Esophagus squamous epithelium (tissue), 5 donors: ENCODE results near the gene VAX1. TPM values are rescaled to one million over a fixed set of nuclear protein-coding genes. Genes with fewer than 3 reads are reported as not detected.

Source experiments
- DNase-seq: peaks from one replicate; lab custom pipeline; 2025; lab: John Stamatoyannopoulos, UW
- H3K27ac ChIP-seq, 4 donors: fragments of 200-600 bp; sonication (generic); one replicate each; pipeline ENCODE4 v1.5.1; 2016 to 2019; ENCODE audit warnings: mild to moderate bottlenecking in 1 of 4
- H3K27me3 ChIP-seq, 4 donors: fragments of 200-600 bp; sonication (generic); 1 replicate in 3 of 4; 2 replicates in 1 of 4; pipeline versions ENCODE4 v1.5.1 to v1.6.0; 2017 to 2021; ENCODE audit warnings: antibody characterized with exemption in 1 of 4
- H3K36me3 ChIP-seq, 3 donors: fragments of 200-600 bp; sonication (generic); one replicate each; pipeline ENCODE4 v1.5.1; 2016 to 2019
- H3K4me1 ChIP-seq, 3 donors: fragments of 200-600 bp; sonication (generic); one replicate each; pipeline ENCODE4 v1.5.1; 2017 to 2019
- H3K4me3 ChIP-seq, 4 donors: fragments of 200-600 bp; sonication (generic); 1 replicate in 3 of 4; 2 replicates in 1 of 4; pipeline ENCODE4 v1.5.1; 2016 to 2019; ENCODE audit warnings: mild to moderate bottlenecking in 2 of 4, moderate library complexity in 1 of 4
- H3K9me3 ChIP-seq, 3 donors: fragments of 200-600 bp; sonication (generic); one replicate each; pipeline ENCODE4 v1.5.1; 2016 to 2019
- POLR2A ChIP-seq, 4 donors: fragments of 450-650 bp; IDR thresholded peaks; one replicate each; pipeline ENCODE4 v1.6.1; 2017; ENCODE audit warnings: antibody characterized with exemption in 4 of 4, mild to moderate bottlenecking in 4 of 4, moderate library complexity in 3 of 4
- WGBS, 2 donors: methylation state at CpG; one replicate each; pipeline ENCODE4 v1.1.5; 2018; 5-methylcytosine and 5-hydroxymethylcytosine counted together
- intact Hi-C: fragments of 100-400 bp; cut with DNase I; formaldehyde crosslinking; loops from one replicate; pipeline ENCODE4 v1.15.0; 2022
- total RNA-seq, 4 donors: library from RNA; depleted of rRNA; stranded (reverse); fragments of >200 nt; gene quantifications; one replicate each; pipeline ENCODE4 v1.1.0, GENCODE V29; 2016
- TF ChIP-seq, protein P1 (sequence below), 6 experiments: fragments of 450-650 bp in 4 of 6; fragments of 200-600 bp in 2 of 6; sonication (generic) in 2 of 6; IDR thresholded peaks; one replicate each; pipeline ENCODE4 v1.5.1; 2016 to 2019; ENCODE audit warnings: antibody characterized with exemption in 6 of 6, mild to moderate bottlenecking in 4 of 6, moderate library complexity in 4 of 6
- donor health status: DM: yes; HTN: yes; CAD: no.

VAX1 gene
- total RNA-seq, 4 donors from 2014 or later, result 0.13 TPM; not detected in 3

DNA sequence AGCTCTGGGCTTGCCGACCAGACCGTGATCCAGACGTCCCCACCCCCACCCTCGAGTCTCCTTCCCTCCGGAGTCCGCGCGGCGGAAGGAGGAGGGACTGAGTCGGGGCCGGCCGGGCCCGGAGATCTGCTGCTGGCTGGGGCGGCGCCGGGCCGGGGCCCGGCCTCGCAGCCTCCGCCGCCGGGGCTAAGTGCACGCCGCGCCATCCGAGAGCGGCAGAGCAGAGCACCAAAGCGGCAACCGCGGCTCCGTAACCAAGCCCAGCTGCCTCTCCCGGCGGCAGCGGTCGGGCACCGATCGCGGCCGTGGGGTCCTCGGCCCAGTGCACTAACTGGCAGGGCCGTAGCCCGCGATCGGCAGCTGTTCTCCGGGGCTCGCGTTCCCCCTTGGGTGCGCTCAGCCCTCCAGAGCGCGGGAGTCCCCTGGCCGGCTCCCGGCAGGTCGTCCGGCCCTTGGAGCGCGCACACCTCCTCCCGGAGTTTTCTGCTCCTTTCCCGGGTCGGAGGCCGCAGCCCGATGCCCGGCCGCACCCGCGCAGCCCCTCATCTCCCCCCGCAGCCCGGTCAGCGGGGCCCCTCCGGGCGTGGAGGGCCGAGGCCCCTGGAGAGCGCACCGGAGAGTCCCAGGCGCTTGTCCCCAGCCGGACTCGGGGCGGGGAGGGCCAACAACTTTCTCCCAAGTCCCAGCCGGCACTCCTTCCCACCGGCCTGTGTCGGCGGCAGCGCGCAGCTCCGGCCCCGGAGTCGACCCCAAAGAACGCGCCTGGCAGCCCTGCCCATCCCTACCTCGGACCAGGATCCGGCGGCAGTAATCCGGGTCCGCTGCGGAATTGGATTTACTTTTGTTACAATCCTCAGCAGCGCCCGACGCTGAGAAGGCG, 799 bp downstream of the VAX1 start:
- peaks cover 31 to 100% (median 53%) of the 10 kb centered on the region in 4 donors for H3K27me3 ChIP-seq
- H3K4me3 ChIP-seq, result peak overlapping the region; percentile 14 to 62 (median 30)
- intact Hi-C loops, result no loop called here
- peaks cover 17 to 70% (median 24%) of the 10 kb centered on the region in 3 donors for H3K4me1 ChIP-seq
- no peaks in the 10 kb centered on the region for H3K9me3 ChIP-seq
- no peak for DNase-seq
- TF ChIP-seq, protein P1, sequence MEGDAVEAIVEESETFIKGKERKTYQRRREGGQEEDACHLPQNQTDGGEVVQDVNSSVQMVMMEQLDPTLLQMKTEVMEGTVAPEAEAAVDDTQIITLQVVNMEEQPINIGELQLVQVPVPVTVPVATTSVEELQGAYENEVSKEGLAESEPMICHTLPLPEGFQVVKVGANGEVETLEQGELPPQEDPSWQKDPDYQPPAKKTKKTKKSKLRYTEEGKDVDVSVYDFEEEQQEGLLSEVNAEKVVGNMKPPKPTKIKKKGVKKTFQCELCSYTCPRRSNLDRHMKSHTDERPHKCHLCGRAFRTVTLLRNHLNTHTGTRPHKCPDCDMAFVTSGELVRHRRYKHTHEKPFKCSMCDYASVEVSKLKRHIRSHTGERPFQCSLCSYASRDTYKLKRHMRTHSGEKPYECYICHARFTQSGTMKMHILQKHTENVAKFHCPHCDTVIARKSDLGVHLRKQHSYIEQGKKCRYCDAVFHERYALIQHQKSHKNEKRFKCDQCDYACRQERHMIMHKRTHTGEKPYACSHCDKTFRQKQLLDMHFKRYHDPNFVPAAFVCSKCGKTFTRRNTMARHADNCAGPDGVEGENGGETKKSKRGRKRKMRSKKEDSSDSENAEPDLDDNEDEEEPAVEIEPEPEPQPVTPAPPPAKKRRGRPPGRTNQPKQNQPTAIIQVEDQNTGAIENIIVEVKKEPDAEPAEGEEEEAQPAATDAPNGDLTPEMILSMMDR (IDR thresholded peaks at IDR 0.05), result no peak
- no peak for TF ChIP-seq POLR2A (IDR thresholded peaks at IDR 0.05)
- H3K27ac ChIP-seq, result no peak overlapping the region
- H3K36me3 ChIP-seq, result no peaks in the 10 kb centered on the region
- WGBS, 2 donors, result 1 to 13% methylated on average over 3 to 14 of the region's 98 CpGs

DNA sequence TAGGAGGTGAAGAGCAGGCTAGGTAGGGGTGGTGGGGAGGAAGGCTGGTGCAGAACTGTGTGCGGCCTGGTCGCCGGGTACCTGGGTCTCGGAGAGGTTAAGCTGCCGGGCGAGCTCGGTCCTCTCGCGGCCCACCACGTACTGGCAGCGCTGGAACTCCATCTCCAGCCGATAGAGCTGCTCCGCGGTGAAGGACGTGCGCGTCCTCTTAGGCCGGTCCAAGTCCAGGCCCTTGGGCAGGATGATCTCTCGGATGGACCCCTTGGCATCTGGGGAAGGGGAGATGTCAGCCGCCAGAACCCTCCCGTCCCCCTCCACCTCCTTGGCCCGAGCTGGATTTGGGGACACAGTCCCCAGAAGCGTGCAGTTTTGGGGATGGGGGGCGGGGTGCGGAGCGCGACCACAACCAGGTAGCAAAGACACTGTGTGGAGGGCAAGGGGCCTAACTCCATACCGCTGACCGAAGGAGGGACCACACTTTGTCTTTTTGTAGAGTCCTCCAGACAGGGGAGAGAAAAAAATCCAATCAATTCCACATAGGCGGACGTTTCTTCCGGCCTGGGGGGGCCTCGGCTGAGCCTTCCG, 1.6 kb downstream of the VAX1 start:
- H3K4me3 ChIP-seq, result peak overlapping the region in 3 of 4 donors; percentile 14 to 62 (median 42)
- no peaks in the 10 kb centered on the region for H3K9me3 ChIP-seq
- H3K27ac ChIP-seq, result no peak overlapping the region
- peaks cover 17 to 78% (median 26%) of the 10 kb centered on the region in 3 donors for H3K4me1 ChIP-seq
- DNase-seq, result no peak
- intact Hi-C loops, result no loop called here
- no peak for TF ChIP-seq POLR2A (IDR thresholded peaks at IDR 0.05)
- TF ChIP-seq, protein P1 (IDR thresholded peaks at IDR 0.05), result no peak
- 15 to 61% methylated on average over 4 to 20 of the region's 34 CpGs for WGBS, 2 donors
- peaks cover 31 to 100% (median 57%) of the 10 kb centered on the region in 4 donors for H3K27me3 ChIP-seq
- H3K36me3 ChIP-seq, result no peaks in the 10 kb centered on the region

DNA sequence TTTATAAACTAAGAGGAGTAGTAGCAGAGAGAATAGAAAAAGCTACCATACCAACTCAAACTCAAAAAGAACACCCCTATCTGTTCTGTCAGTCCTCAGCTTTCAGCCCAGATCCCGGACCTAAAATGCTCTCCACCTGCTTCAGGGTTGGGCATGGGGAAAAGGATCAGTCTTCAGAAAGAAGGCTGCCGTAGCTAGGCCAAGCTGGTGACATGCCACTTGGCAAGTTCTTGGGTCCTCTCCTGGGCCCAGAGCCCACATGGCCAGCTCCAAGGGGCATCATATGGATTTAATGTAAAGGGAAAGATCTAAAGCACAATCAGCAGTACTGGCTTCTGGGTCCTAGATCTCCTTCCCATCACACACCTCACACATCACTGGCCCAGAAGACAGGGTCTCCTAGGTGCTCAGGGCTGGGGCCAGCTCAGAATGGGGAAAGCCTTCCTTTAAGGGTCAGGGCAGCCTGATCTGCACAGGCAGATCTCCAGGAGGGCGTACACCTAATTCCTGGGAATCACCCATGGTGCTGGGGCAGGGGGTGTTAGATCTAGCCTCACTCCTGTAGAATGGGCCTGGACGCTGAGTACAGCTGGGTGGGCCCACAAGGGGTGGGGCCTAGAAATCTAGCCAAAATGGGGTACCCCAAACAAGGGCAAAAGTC, 2.5 kb downstream of the VAX1 start:
- H3K4me1 ChIP-seq, result peaks cover 17 to 83% (median 29%) of the 10 kb centered on the region in 3 donors
- no peak overlapping the region for H3K27ac ChIP-seq
- intact Hi-C loops, result no loop called here
- no peak for DNase-seq
- WGBS, 2 donors, result 87 to 88% methylated on average over 2 to 4 of the region's 4 CpGs
- TF ChIP-seq POLR2A (IDR thresholded peaks at IDR 0.05), result no peak
- TF ChIP-seq, protein P1 (IDR thresholded peaks at IDR 0.05), result no peak
- H3K4me3 ChIP-seq, result no peak overlapping the region
- H3K27me3 ChIP-seq, result peaks cover 40 to 100% (median 60%) of the 10 kb centered on the region in 4 donors
- H3K36me3 ChIP-seq, result no peaks in the 10 kb centered on the region
- no peaks in the 10 kb centered on the region for H3K9me3 ChIP-seq

DNA sequence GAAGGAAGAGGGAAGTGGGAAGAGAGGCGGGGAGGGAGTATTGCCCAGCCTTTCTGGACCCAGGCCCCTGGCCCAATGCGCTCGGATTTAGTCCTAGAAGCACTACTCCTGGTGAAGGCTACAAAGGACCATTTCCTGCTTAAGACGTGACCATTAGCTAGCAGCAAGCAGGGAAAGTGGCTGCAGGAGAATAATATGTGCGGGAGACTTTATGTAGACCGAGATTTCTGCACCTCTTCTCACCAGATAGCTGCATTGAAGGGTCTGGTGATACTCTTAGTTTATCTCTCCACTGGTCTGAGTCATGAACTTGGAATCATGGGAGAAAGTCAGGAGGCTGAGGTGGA, 3.1 kb downstream of the VAX1 start:
- H3K4me3 ChIP-seq, result peak overlapping the region in 2 of 4 donors; percentile 39
- H3K4me1 ChIP-seq, result peaks cover 17 to 77% (median 29%) of the 10 kb centered on the region in 3 donors
- H3K27me3 ChIP-seq, result peaks cover 39 to 100% (median 55%) of the 10 kb centered on the region in 4 donors
- no peaks in the 10 kb centered on the region for H3K9me3 ChIP-seq
- no peak for DNase-seq
- no peak for TF ChIP-seq POLR2A (IDR thresholded peaks at IDR 0.05)
- TF ChIP-seq, protein P1 (IDR thresholded peaks at IDR 0.05), result no peak
- intact Hi-C loops, result no loop called here
- H3K27ac ChIP-seq, result no peak overlapping the region
- WGBS, 2 donors, result 72 to 88% methylated on average over 6 of the region's 6 CpGs
- H3K36me3 ChIP-seq, result no peaks in the 10 kb centered on the region
